NCI-H2107 treated with DMSO at 0.1 percent for 48 hours (cell line): ENCODE measurements around the gene STXBP5L.
"Not testable (repeated sequence)": the region's sequence is repeated elsewhere in the genome, so short reads cannot be mapped to it uniquely, and the experiment has no call there.

Source experiments
- DNase-seq: peaks from one replicate; lab custom pipeline; 2025; ENCODE audit not compliant: unreplicated experiment; lab: John Stamatoyannopoulos, UW

The STXBP5L gene

GRCh38 chr3:120908030-120908794 lies at the start of gene STXBP5L:
STXBP5L (plus strand) TSS chr3:120908205; CDS start chr3:120909579, 1,374 bp downstream.
- peak; percentile 64 for DNase-seq

DNA sequence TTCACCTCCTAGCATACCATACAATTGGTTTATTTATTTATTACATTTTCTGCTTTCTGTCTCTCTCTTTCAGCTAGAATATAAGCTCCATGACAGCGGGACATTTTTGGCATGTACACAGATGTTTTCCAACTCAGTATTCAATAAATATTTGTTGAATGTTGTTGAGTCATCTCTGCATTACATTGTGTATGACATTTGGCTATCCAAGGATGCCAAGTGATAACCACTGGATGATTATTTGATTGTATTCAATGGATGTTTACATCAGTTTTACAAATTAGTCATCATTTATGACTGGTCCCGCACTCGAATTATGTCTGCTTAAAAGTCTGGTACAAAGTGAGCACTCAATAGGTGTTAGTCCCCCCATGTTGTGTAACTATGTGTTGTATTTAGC lies 49.5 kb upstream of the STXBP5L start:
- DNase-seq: no peak

DNA sequence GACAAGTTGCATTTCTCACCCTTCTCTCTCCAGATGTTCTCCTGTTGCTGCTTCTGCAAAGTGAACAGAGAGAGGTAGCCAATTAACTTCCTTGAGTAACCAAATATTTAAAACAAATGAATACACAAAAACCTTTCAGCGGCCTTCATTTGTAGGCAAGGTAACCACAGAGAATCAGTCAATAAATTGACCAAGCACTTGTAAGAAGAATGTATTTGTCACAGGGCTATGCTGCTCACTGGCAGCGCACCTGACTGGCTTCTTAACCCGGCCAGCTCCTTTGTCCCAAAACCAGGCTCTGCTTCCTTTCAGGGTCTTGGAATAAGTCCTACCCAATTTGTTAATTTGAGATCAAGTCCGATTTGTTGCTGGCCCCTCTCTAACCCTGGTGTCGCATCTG lies 43.5 kb upstream of the STXBP5L start:
- no peak for DNase-seq

DNA sequence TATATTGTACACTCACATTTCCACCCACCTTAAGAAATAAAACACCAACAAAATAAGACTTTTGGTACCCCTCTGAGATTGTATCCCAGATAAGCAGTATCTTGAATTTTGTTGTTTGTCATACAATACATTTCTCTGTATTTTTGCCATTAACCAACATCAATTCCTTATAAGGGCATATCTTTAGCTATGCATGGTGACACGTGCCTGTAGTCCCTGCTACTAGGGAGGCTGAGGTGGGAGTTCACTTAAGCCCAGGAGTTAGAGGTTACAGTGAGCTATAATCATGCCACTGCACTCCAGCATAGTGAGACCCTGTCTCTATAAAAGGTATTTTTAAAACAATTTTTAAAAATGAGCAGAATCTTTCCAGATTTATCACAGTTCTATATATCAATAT lies 32.5 kb upstream of the STXBP5L start:
- DNase-seq: no peak

DNA sequence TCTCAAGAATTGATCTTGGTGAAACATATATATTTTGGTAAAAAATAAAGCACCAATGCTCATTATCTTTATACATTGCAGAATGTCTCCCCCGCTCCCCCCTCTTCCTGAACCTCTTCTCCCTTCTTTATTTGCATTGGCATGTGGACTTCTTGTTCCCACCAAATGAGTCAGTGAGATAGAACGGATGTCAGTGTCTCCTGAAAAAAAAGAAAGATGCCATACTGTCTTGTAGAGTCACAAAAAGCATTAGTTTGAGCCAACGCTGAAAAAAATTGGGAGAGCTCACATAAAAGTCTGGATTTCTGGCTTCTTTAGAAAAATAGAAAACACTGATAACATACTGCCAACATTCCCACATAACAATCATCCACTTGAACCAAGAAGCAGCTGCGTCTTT lies 32.0 kb upstream of the STXBP5L start:
- DNase-seq: no peak

- DNase-seq: no peak
Measured at GRCh38 chr3:120879411-120879810, 28.6 kb upstream of the STXBP5L start.

DNA sequence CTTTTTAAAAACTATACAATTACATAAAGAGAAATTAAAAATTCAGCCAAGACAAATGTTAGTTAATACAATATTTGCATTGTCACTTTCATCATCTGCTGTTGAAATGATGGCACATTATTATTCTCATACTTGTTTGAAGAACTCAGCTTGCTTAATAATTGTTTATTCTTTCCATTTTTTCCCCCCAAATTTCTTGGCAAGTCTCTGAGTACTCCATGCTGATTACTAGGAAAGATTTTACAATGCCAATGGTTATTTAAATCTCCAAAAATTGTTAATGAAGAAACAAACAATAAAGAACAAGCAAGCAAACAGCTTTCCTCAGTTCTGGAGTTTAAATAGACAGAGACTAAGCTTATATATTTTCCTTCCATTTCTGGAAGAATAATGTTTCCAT lies 15.1 kb upstream of the STXBP5L start:
- no peak for DNase-seq

DNA sequence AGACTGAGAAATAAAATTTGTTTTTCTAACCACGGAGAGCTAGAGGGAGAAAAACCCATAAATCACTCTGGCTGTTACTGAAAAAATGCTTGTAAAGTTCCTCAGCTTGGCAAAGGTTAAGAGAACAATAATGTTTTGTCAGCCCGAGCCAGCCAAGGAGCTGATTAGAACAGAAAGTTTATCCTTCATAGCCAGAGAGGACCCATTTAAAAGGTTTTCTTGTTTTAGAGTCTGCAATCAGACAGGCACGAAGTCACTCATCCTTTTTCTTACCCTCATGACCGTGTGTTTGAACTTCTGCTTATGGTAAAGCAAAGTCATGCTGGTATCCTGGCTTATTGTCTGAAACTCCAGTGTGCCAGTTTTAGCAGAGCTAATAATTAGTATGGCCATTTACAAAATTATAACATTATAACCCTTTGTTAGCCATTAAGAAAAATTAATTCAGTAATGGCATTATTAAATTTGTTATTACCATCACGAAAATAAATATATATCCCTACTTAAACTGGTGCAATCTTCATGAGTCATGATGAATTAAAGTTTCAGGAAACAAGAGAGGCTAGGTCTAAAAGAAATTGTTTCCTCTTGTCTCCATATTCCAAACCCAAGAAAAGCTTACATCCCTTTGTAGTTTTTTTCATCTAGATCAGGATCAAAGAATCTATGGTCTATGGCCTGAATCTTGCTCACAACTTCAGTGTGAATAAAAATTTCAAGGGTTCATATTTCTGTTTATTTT lies 13.5 kb upstream of the STXBP5L start:
- no peak for DNase-seq

DNA sequence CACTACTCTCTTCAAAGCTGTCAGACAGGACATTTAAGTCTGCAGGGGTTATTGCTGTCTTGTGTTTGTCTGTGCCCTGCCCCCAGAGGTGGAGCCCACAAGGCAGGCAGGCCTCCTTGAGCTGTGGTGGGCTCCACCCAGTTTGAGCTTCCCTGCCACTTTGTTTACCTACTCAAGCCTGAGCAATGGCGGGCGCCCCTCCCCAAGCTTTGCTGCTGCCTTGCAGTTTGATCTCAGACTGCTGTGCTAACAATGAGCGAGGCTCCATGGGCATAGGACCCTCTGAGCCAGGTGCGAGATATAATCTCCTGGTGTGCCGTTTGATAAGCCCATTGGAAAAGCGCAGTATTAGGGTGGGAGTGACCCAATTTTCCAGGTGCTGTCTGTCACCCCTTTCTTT lies 6.3 kb upstream of the STXBP5L start:
- not testable (repeated sequence) for DNase-seq

DNA sequence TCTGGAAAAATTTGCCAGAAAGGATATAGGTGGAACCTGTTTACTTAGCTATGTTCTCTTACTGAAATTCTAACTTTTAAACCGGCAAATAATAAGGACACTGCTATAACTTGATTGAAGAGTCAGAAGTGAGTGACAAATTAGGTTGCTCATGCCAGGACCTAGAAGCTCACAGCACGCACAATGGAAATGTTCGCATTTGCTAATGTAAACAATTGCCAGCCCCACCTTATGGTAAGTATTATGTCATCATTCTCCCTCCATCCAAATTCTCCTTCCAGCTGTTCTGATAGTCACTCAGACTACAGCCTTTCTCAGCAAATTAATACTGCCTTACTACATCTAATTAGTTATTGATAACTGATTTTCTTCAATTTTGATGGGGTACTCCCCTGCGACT lies 4.8 kb upstream of the STXBP5L start:
- no peak for DNase-seq

GRCh38 chr3:120907659-120908029 lies 361 bp upstream of the STXBP5L start:
- DNase-seq: peak; percentile 100

DNA sequence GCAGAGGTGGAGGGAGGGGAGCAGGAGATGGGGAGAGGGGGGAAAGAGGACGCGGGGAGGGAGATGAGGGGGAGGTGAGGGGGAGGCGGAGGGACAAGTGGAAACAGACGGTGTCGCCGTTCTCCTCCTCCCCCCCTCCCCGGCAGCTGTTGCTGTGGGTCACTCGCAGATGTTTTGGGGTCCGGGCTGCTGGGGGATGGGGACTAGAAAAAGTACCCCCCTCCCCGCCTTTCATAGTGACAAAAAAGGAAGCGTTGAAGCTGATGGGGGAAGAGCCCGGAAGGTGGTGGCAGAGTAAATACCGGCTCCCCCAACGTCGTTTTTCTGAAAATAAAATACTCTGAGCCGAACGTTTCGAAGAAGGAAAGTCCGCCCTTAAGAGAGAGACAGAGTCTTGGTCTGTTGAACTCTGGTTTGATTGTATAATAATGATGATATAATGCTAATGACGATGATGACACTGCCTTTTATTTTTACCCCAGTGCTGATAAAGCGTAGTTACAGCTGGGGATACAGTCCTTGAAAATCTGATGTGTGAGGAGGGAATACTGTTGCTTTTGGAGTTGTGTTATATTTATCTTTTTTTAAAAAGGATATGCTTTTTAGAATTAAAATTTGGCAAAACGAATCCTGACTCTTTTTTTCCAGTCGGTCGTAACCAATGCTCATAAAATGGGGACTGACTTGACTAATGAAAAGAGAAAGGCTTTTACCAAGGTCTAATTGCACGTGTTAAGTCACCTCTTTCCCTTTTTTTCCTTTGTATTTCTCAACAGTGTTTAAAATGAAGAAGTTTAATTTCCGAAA lies 993 bp downstream of the STXBP5L start:
- DNase-seq: peak; percentile 35

DNA sequence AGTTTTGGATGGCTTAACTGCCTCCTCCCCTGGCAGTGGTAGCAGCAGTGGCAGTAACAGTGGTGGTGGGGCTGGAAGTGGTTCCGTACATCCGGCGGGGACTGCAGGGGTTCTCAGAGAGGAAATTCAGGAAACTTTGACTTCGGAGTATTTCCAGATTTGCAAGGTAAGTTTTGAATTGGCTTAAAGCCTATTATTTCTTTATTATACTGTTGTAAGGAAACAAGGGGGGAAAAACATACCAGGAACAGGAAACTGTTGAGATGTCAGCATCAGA lies 1.5 kb downstream of the STXBP5L start:
- DNase-seq: no peak

- no peak for DNase-seq
Measured at GRCh38 chr3:120926146-120926545, 18.1 kb downstream of the STXBP5L start.

GRCh38 chr3:120928991-120929390 lies 21.0 kb downstream of the STXBP5L start:
- DNase-seq: no peak

DNA sequence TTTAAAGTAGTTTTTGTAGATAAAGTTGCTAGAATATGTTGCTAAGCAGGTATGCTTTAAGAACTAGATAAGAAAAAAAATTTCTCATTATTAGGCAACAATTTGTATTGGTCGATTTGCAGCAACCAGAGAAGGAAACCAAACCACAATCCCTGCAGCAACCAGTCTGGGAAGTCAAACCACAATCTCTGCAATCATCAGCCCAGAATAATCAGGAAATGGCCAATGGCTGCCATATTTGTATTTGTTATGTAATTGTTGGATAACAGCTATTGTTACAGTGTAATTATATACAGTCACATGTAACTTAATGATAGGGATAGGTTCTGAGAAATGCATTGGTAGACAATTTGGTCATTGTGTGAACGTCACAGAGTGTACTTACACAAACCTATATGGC lies 23.6 kb downstream of the STXBP5L start:
- DNase-seq: no peak

DNA sequence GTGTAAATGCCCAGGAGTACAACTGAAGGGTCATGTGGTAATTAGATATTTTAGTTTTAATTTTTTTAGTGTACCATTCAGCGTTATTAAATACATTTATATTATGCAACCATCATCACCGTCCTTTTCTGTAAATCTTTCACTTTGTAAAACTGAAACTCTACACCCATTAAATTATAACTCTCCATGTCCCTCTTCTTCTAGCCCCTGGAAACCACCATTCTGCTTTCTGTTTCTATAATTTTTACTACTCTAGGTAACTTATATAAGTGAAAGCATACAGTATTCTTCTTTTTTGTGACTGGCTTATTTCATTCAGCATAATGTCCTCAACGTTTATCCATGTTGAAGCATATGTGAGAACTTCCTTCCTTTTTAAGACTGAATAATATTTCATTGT lies 48.1 kb downstream of the STXBP5L start:
- no peak for DNase-seq

DNA sequence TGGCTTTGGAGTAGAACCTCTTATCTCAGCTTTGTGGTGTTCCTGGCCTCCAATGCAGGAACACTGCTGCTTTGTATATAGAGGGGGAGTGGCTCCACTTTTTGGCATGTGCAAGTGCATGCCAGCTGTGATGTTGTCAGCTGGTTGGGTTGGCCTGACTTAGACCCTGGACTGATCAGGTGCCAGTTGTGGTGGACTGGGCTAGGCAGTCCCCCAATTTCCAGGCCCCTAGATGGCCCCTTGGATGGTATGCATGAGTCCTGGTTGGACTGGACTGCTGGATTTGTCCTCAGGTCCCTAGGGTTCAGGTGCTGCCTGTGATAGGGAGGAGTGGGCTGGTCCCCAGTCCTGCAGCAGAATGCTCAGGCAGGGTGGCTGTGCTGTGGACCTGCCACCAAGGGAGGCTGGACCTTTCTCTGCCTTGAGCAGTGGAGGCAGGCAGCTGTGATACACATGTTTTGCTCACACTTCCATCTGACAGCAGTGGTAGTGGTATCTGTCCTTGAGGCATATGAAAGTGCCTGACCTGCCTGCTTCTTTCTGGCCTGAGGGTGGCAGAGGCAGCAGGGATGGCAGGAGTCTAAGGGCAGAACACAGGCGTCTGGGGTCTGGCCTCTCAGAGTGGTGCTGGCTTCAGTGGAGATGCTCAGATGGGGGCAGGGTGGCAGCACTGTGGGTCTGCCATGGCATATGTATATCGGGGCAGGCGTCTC lies 74.8 kb downstream of the STXBP5L start:
- DNase-seq: no peak

- no peak for DNase-seq
Measured at GRCh38 chr3:120983321-120983665, 75.3 kb downstream of the STXBP5L start.

DNA sequence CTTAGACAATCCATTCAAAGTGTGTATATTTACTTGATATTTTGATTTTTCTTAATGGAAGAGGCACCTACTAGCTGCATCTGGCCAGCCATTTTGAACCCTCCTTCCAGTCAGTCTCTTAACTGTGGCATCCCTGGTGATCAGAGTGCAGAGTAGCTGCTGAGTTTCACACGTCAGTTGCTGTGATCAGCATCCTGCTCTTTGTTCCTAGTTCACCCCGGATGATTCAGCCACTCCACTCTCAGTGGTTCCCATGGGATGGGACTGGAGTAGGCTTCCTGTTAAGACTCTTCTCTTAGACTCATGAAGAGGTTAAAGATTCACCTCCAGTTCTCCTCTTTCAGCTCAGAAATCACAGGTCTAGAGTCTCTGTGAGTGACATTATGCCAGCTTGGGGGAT lies 75.8 kb downstream of the STXBP5L start:
- DNase-seq: peak; percentile 14

DNA sequence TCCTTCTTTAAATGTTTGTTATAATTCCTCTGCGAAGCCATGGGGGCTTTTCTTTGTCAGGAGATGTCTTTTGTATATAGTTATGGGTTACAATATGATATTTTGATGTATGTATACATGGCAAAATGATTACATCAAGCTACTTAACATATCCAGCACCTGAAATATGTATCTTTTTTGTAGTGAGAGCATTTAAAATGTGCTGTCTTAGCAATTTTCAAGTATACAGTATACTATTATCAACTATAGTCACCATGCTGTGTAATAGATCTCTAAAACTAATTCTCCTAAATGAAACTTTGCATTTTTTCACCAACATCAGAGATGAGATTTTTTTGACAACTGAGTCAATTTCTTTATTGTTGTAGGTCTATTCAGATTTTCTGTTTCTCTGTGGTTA lies 77.2 kb downstream of the STXBP5L start:
- DNase-seq: no peak

DNA sequence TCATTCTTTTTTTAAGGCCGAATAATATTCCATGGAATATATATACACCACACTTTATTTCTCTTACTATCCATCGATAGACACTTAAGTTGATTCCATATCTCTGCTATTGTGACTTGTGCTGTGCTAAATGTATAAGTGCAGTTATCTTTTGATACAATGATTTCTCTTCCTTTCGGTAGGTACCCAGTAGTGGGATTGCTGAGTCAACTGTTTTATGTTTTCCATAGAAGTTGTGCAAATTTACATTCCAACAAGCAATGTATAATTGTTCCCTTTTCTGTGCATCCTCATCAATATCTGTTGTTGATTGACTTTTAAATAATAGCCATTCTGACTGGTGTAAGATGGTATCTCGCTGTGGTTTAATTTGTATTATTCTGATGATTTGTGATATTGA lies 81.0 kb downstream of the STXBP5L start:
- no peak for DNase-seq
